ENCODE measurements around the gene COL13A1.
A peak's percentile ranks its signal among the peaks of the same experiment; 100 is the strongest.

Gene COL13A1

GRCh38 chr10:69895759-69896158, 94.1 kb downstream of the COL13A1 start:
- TF ChIP-seq JUND (IDR thresholded peaks at IDR 0.05; ENCODE audit: low read depth) = no peak
- no peak for DNase-seq (ENCODE audit: low read depth in 1 of 2, low spot score in 1 of 2)
- in situ Hi-C loops (cut with HindIII; ENCODE audit: low pct_unique_long_range_greater_than_20kb, low sequenced_read_pairs) = no loop called here

- DNase-seq (ENCODE audit: low read depth in 1 of 2, low spot score in 1 of 2) = no peak
- in situ Hi-C loops (cut with HindIII; ENCODE audit: low pct_unique_long_range_greater_than_20kb, low sequenced_read_pairs) = no loop called here
- TF ChIP-seq JUND (IDR thresholded peaks at IDR 0.05; ENCODE audit: low read depth) = no peak
Observed at GRCh38 chr10:69896606-69897231, 95.0 kb downstream of the COL13A1 start.

GRCh38 chr10:69897432-69897831, 95.7 kb downstream of the COL13A1 start:
- no peak for TF ChIP-seq JUND (IDR thresholded peaks at IDR 0.05; ENCODE audit: low read depth)
- in situ Hi-C loops (cut with HindIII; ENCODE audit: low pct_unique_long_range_greater_than_20kb, low sequenced_read_pairs) = no loop called here
- DNase-seq (ENCODE audit: low read depth in 1 of 2, low spot score in 1 of 2) = no peak

GRCh38 chr10:69897999-69898398, 96.3 kb downstream of the COL13A1 start:
- DNase-seq (ENCODE audit: low read depth in 1 of 2, low spot score in 1 of 2) = no peak
- in situ Hi-C loops (cut with HindIII; ENCODE audit: low pct_unique_long_range_greater_than_20kb, low sequenced_read_pairs) = no loop called here
- no peak for TF ChIP-seq JUND (IDR thresholded peaks at IDR 0.05; ENCODE audit: low read depth)

- TF ChIP-seq JUND (IDR thresholded peaks at IDR 0.05; ENCODE audit: low read depth) = no peak
Observed at GRCh38 chr10:69898524-69898923, 96.8 kb downstream of the COL13A1 start.

GRCh38 chr10:69898941-69899340, 97.2 kb downstream of the COL13A1 start:
- in situ Hi-C loops (cut with HindIII; ENCODE audit: low pct_unique_long_range_greater_than_20kb, low sequenced_read_pairs) = no loop called here
- no peak for DNase-seq (ENCODE audit: low read depth in 1 of 2, low spot score in 1 of 2)
- TF ChIP-seq JUND (IDR thresholded peaks at IDR 0.05; ENCODE audit: low read depth) = no peak

More at GRCh38 chr10:69898524-69898923, 96.8 kb downstream of the COL13A1 start:
- no peak for DNase-seq (ENCODE audit: low read depth in 1 of 2, low spot score in 1 of 2)
- in situ Hi-C loops (cut with HindIII; ENCODE audit: low pct_unique_long_range_greater_than_20kb, low sequenced_read_pairs) = no loop called here

- in situ Hi-C loops (cut with HindIII; ENCODE audit: low pct_unique_long_range_greater_than_20kb, low sequenced_read_pairs) = no loop called here
- TF ChIP-seq JUND (IDR thresholded peaks at IDR 0.05; ENCODE audit: low read depth) = no peak
- DNase-seq (ENCODE audit: low read depth in 1 of 2, low spot score in 1 of 2) = no peak
Observed at GRCh38 chr10:69899727-69900595, 98.3 kb downstream of the COL13A1 start.

- in situ Hi-C loops (cut with HindIII; ENCODE audit: low pct_unique_long_range_greater_than_20kb, low sequenced_read_pairs) = no loop called here
- DNase-seq (ENCODE audit: low read depth in 1 of 2, low spot score in 1 of 2) = no peak
- no peak for TF ChIP-seq JUND (IDR thresholded peaks at IDR 0.05; ENCODE audit: low read depth)
Observed at GRCh38 chr10:69901022-69901421, 99.3 kb downstream of the COL13A1 start.

- DNase-seq (ENCODE audit: low read depth in 1 of 2, low spot score in 1 of 2) = peak; percentile 38 to 57
- no peak for TF ChIP-seq JUND (IDR thresholded peaks at IDR 0.05; ENCODE audit: low read depth)
Observed at GRCh38 chr10:69901628-69902505, 100.2 kb downstream of the COL13A1 start.

GRCh38 chr10:69902835-69903535, 101.3 kb downstream of the COL13A1 start:
- in situ Hi-C loops (cut with HindIII; ENCODE audit: low pct_unique_long_range_greater_than_20kb, low sequenced_read_pairs) = no loop called here
- DNase-seq (ENCODE audit: low read depth in 1 of 2, low spot score in 1 of 2) = no peak
- no peak for TF ChIP-seq JUND (IDR thresholded peaks at IDR 0.05; ENCODE audit: low read depth)

More at GRCh38 chr10:69901628-69902505, 100.2 kb downstream of the COL13A1 start:
- in situ Hi-C loops (cut with HindIII; ENCODE audit: low pct_unique_long_range_greater_than_20kb, low sequenced_read_pairs) = no loop called here

- no peak for TF ChIP-seq JUND (IDR thresholded peaks at IDR 0.05; ENCODE audit: low read depth)
- in situ Hi-C loops (cut with HindIII; ENCODE audit: low pct_unique_long_range_greater_than_20kb, low sequenced_read_pairs) = no loop called here
Observed at GRCh38 chr10:69904533-69904932, 102.8 kb downstream of the COL13A1 start.

GRCh38 chr10:69906425-69906824, 104.7 kb downstream of the COL13A1 start:
- no peak for DNase-seq (ENCODE audit: low read depth in 1 of 2, low spot score in 1 of 2)
- TF ChIP-seq JUND (IDR thresholded peaks at IDR 0.05; ENCODE audit: low read depth) = no peak
- in situ Hi-C loops (cut with HindIII; ENCODE audit: low pct_unique_long_range_greater_than_20kb, low sequenced_read_pairs) = no loop called here

More at GRCh38 chr10:69904533-69904932, 102.8 kb downstream of the COL13A1 start:
- no peak for DNase-seq (ENCODE audit: low read depth in 1 of 2, low spot score in 1 of 2)
